ENCODE data around the gene UVSSA.

- no peak for TF ChIP-seq EZH2phosphoT487 (IDR thresholded peaks at IDR 0.05; ENCODE audit: low read depth)
- no peak for TF ChIP-seq CTCF (IDR thresholded peaks at IDR 0.05; ENCODE audit: low read depth, low read length)
Measured at GRCh38 chr4:1400831-1401408, 53.9 kb downstream of the UVSSA start.
